Epithelial cell of esophagus (primary cell): ENCODE measurements around the gene ADAM15.

Experiments used
- DNase-seq: peaks from one replicate; pipeline ENCODE4 v3.0.0; 2010; ENCODE audit warnings: low read depth
- H3K4me3 ChIP-seq: 2 replicates; pipeline ENCODE4 v1.5.1; 2011; ENCODE audit warnings: mild to moderate bottlenecking, low read length, control low read depth
- CTCF ChIP-seq: IDR thresholded peaks from 2 replicates; pipeline ENCODE4 v1.5.1; 2011; ENCODE audit warnings: low read depth, mild to moderate bottlenecking, low read length, control low read depth, inconsistent platforms; ENCODE audit not compliant: insufficient read depth; ENCODE audit errors: missing control alignments

The ADAM15 gene

DNA sequence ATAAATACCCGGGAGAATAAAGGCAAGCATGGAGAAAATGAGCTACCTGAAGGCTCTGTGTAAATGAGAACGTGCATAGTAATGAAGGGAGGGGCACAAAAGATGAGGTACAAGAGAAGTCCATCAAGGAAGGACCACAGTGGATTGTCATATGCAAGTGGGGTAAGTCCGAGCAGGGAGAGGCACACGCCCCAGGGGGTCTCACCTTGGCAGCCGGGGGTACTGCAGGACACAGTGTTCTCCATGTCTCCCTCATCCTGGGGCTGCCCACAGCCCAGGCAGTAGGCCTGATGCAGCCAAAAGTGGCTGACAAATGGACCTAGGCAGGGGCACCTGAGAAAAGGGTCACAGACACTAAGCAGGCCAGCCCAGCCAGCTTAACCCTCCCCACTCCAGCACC, 27.5 kb upstream of the ADAM15 start:
- no peak for DNase-seq
- TF ChIP-seq CTCF, result no peak
- no peak overlapping the region for H3K4me3 ChIP-seq

GRCh38 chr1:155024315-155024714, 26.8 kb upstream of the ADAM15 start:
- no peak for DNase-seq
- no peak overlapping the region for H3K4me3 ChIP-seq
- TF ChIP-seq CTCF, result no peak

GRCh38 chr1:155026154-155026553, 25.0 kb upstream of the ADAM15 start:
- peak; percentile 46 for DNase-seq
- H3K4me3 ChIP-seq, result no peak overlapping the region
- TF ChIP-seq CTCF, result no peak

GRCh38 chr1:155026588-155026987, 24.5 kb upstream of the ADAM15 start:
- no peak overlapping the region for H3K4me3 ChIP-seq
- no peak for TF ChIP-seq CTCF
- peak; percentile 58 for DNase-seq

DNA sequence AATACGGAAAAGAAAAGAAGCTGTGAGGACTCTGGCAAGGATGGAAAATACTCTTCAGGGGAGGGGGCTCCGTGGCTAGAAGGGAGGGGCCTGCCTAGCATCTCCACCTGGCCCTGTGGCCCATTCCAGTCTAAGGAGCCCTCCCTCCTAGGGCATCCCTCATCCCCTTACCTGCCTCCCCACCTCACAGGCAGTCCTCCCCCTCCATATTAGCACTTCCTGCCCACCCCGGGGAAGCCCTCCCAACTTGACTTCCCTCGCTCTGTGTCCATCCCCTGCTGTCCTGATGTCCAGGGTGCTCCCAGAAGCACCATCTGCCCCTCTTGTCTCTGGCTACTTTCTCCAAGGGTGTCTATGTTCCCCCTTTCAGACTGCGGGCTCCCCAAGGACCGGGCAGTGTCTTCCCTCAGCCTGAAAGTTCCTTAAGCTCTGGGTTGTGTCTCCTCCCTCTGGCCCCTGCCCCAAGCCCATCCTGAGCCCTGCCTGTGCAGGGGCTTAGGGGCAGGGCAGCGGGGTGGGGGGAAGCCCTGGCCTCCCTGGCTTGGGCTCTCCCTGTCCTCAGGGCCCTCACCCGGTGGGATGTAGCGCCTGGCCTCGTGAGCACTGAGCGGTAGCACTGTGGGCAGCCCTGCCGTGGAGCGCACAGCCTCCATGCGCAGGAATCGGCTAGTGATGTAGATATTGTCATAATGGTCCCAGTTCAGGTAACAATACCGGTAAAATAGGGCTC, 21.4 kb upstream of the ADAM15 start:
- TF ChIP-seq CTCF, result no peak
- no peak overlapping the region for H3K4me3 ChIP-seq
- DNase-seq, result no peak

DNA sequence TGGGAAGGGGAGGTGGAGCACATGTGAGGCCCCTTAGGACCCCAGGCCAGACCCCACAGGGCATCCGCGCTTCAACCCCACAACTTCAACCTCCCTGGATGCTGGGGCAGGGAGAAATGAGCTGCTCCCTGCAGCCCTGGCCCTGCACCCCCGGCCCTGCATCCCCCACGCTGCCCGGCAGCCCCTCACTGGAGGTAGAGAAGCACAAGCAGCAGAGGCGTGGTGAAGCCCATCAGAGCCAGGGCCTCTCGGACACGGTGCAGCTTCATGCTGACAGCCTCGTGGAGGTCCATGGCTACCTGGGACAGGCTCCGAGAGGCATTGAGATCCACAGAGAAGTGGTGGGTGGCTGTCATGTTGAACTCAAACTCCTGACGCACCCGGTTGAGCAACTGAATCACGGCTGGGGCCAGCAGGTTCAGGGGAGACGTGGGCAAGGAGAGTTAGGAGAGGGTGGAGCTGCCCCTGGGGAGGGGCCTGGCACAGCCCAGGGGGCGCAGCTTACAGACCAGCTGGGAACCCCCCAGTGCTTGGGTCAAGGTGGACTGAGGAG, 20.8 kb upstream of the ADAM15 start:
- no peak for DNase-seq
- TF ChIP-seq CTCF, result no peak
- no peak overlapping the region for H3K4me3 ChIP-seq

- DNase-seq, result no peak
- no peak overlapping the region for H3K4me3 ChIP-seq
- TF ChIP-seq CTCF, result no peak
These were observed 20.2 kb upstream of the ADAM15 start for GRCh38 chr1:155030899-155031298.
